ENCODE results near the gene SLC45A1. TPM values are rescaled to one million over a fixed set of nuclear protein-coding genes. Genes with fewer than 3 reads are reported as not detected.

SLC45A1 gene
- total and polyA plus RNA-seq, 2 of the 4 experiments (the other 2 are of a cell fraction): 0.72 to 3.9 TPM

DNA sequence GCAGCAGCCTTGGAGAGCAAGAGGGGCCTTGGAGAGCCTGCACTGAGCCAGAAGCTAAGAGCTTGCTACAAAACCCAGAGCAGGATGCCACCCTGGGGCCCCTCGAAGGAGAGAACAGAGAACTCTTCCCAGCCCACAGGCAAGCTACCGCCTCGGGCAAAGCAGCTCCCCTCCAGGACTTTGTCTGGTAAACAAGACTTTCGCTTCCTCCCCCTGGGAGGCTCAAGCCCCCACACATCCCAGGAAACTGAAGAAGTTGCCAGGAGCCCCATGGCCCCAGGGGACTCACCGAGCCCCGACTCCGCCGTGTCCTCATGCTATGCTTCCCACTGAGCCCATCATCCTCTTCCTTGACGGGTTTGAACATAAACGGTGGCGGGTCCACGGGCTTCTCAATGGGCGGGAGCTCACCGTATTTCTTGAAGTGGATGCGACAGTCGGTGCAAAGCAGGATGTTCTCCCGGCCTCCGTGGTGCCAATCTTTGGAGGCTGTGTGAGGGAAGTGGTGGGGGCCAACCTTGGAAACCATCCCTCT is 45.9 kb downstream of the SLC45A1 start:
- 52% methylated on average over 8 of the region's 18 CpGs; no CpG with 5 or more reads in 1 of the 2 experiments for WGBS, 2 experiments (ENCODE audit: extremely low coverage in 2 of 2, insufficient read length in 1 of 2)
- in situ Hi-C loops (cut with MboI; ENCODE audit: low sequenced_read_pairs): no loop called here
- Histone ChIP-seq H3K79me1 (ENCODE audit: low read depth in 1 of 2, low read length in 2 of 2) (peaks cover 50 to 78% of the 10 kb centered on the region in 2 experiments), H3K23ac (ENCODE audit: low read depth, low read length) (no peak overlapping the region; the same call in 1 of the 2 replicates), H3K56ac (ENCODE audit: extremely low read depth, insufficient read depth, low read length) (no peak overlapping the region), H2AFZ (replicated peaks; ENCODE audit: low read length, poor library complexity) (no peak overlapping the region), H4K91ac (ENCODE audit: insufficient read depth, low read depth, low read length) (no peak overlapping the region), H3K36me3 (ENCODE audit: control insufficient read depth, insufficient read depth, low read length) (peaks cover 82% of the 10 kb centered on the region), H3K14ac (replicated peaks; ENCODE audit: low read depth, low read length) (no peak overlapping the region), H2BK5ac (ENCODE audit: low read depth, low read length, poor library complexity, severe bottlenecking) (no peak overlapping the region), H3K27me3 (ENCODE audit: control insufficient read depth, insufficient read depth, low read length) (no peaks in the 10 kb centered on the region), H2BK20ac (ENCODE audit: low read depth, low read length) (no peak overlapping the region), H2BK120ac (ENCODE audit: low read depth, low read length) (no peak overlapping the region), H3K9ac (ENCODE audit: low read depth, low read length) (no peak overlapping the region), H2BK15ac (ENCODE audit: low read depth, low read length) (no peak overlapping the region), H3K4ac (ENCODE audit: low read depth, low read length) (peak overlapping the region; percentile 29; the same call in 1 of the 2 replicates), H2AK9ac (replicated peaks; ENCODE audit: low read depth, low read length, poor library complexity) (no peak overlapping the region), H2AK5ac (ENCODE audit: low read depth, low read length) (no peak overlapping the region), H3K9me3 (ENCODE audit: control insufficient read depth, insufficient read depth, low read length) (no peaks in the 10 kb centered on the region), H3K4me1 (ENCODE audit: control insufficient read depth, insufficient read depth, low read length) (peaks cover 18% of the 10 kb centered on the region), H3K4me2 (ENCODE audit: low read depth, low read length) (no peak overlapping the region), H4K5ac (ENCODE audit: low read depth, low read length) (no peak overlapping the region), H3K18ac (ENCODE audit: low read depth, low read length) (no peak overlapping the region), H3K9me1 (ENCODE audit: insufficient read depth, low read length) (peaks cover 31% of the 10 kb centered on the region), H4K8ac (ENCODE audit: low read depth in 2 of 2, low read length in 2 of 2) (no peak overlapping the region), H3K4me3 (ENCODE audit: insufficient read depth, low read depth, low read length) (no peak overlapping the region), H3K27ac (ENCODE audit: insufficient read depth, low read length) (no peak overlapping the region), H4K20me1 (ENCODE audit: insufficient read depth, low read length) (peaks cover 65% of the 10 kb centered on the region)
- DNase-seq (no peak), ATAC-seq (ENCODE audit: low read depth) (no peak)
- ChIA-PET CTCF (no interaction called here), POLR2A (ENCODE audit: unreplicated experiment) (no interaction called here)
- intact Hi-C loops (cut with micrococcal nuclease): no loop called here
- dilution Hi-C loops (cut with HindIII; ENCODE audit: low sequenced_read_pairs, unreplicated experiment): no loop called here
- no peak for TF ChIP-seq MXI1 (IDR thresholded peaks at IDR 0.05; ENCODE audit: borderline replicate concordance, low read depth, low read length)
- TF ChIP-seq RFX5 (IDR thresholded peaks at IDR 0.05; ENCODE audit: low read depth, low read length): no peak
- no peak for TF ChIP-seq CEBPB (IDR thresholded peaks at IDR 0.05; ENCODE audit: low read depth, low read length)
- TF ChIP-seq MAFK (IDR thresholded peaks at IDR 0.05; ENCODE audit: low read depth, low read length): no peak
- TF ChIP-seq POLR2A (IDR thresholded peaks at IDR 0.05; ENCODE audit: low read depth, low read length): no peak
- TF ChIP-seq, protein P1, sequence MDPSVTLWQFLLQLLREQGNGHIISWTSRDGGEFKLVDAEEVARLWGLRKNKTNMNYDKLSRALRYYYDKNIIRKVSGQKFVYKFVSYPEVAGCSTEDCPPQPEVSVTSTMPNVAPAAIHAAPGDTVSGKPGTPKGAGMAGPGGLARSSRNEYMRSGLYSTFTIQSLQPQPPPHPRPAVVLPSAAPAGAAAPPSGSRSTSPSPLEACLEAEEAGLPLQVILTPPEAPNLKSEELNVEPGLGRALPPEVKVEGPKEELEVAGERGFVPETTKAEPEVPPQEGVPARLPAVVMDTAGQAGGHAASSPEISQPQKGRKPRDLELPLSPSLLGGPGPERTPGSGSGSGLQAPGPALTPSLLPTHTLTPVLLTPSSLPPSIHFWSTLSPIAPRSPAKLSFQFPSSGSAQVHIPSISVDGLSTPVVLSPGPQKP (IDR thresholded peaks at IDR 0.05; ENCODE audit: borderline replicate concordance, low read depth, low read length): no peak
- TF ChIP-seq, protein P2, sequence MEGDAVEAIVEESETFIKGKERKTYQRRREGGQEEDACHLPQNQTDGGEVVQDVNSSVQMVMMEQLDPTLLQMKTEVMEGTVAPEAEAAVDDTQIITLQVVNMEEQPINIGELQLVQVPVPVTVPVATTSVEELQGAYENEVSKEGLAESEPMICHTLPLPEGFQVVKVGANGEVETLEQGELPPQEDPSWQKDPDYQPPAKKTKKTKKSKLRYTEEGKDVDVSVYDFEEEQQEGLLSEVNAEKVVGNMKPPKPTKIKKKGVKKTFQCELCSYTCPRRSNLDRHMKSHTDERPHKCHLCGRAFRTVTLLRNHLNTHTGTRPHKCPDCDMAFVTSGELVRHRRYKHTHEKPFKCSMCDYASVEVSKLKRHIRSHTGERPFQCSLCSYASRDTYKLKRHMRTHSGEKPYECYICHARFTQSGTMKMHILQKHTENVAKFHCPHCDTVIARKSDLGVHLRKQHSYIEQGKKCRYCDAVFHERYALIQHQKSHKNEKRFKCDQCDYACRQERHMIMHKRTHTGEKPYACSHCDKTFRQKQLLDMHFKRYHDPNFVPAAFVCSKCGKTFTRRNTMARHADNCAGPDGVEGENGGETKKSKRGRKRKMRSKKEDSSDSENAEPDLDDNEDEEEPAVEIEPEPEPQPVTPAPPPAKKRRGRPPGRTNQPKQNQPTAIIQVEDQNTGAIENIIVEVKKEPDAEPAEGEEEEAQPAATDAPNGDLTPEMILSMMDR (conservative IDR thresholded peaks at IDR 0.05; ENCODE audit: low read depth, low read length): no peak
- TF ChIP-seq BHLHE40 (IDR thresholded peaks at IDR 0.05; ENCODE audit: low read depth, low read length): no peak
- TF ChIP-seq, protein P3, sequence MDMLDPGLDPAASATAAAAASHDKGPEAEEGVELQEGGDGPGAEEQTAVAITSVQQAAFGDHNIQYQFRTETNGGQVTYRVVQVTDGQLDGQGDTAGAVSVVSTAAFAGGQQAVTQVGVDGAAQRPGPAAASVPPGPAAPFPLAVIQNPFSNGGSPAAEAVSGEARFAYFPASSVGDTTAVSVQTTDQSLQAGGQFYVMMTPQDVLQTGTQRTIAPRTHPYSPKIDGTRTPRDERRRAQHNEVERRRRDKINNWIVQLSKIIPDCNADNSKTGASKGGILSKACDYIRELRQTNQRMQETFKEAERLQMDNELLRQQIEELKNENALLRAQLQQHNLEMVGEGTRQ (IDR thresholded peaks at IDR 0.05; ENCODE audit: low read depth, low read length): no peak
- no peak for TF ChIP-seq NFE2L2 (IDR thresholded peaks at IDR 0.05; ENCODE audit: low read depth, low read length)
- no peak for TF ChIP-seq MAZ (IDR thresholded peaks at IDR 0.05; ENCODE audit: borderline replicate concordance, low read depth, low read length)
- no peak for TF ChIP-seq RCOR1 (IDR thresholded peaks at IDR 0.05; ENCODE audit: insufficient replicate concordance, low read length)
- no peak for TF ChIP-seq RAD21 (IDR thresholded peaks at IDR 0.05; ENCODE audit: low read length)
- no peak for TF ChIP-seq SMC3 (IDR thresholded peaks at IDR 0.05; ENCODE audit: low read depth, low read length)
- no peak for TF ChIP-seq CHD1 (IDR thresholded peaks at IDR 0.05; ENCODE audit: low read depth, low read length)
- TF ChIP-seq FOS (IDR thresholded peaks at IDR 0.05; ENCODE audit: low read depth, low read length): no peak
- no TSS peak for BruUV-seq (replicated peaks)

Measured in IMR-90 (cell line).